GM12878 (cell line): ENCODE data around the gene CEP131. TPM values are rescaled to one million over a fixed set of nuclear protein-coding genes. Genes with fewer than 3 reads are reported as not detected.

Experiments
- ATAC-seq: fragments of 200-7000 bp; cut with Tn5 transposase; 3 replicates; pipeline ENCODE4 v1.9.1; 2020; ENCODE audit warnings: mild to moderate bottlenecking, moderate library complexity
- BruUV-seq: library from RNA; stranded (reverse); fragments of 400-500 nt; replicated peaks from 2 replicates; lab custom pipeline; 2021; lab: Mats Ljungman, UMichigan
- CTCF ChIA-PET: fragments of 300-600 bp; sonication (Branson Sonifier 250); formaldehyde crosslinking; extraction: SDS; loops from one replicate; lab custom pipeline; 2021; ENCODE audit warnings: inconsistent platforms; lab: Yijun Ruan, JAX
- POLR2A ChIA-PET: fragments of 350-600 bp; formaldehyde crosslinking; extraction: SDS; loops from one replicate; lab custom pipeline; 2021; ENCODE audit warnings: inconsistent platforms; lab: Charles Lee
- RAD21 ChIA-PET: fragments of 300-600 bp; sonication (Branson Sonifier 250); formaldehyde crosslinking; loops from one replicate; lab custom pipeline; 2023; ENCODE audit warnings: antibody characterized with exemption; ENCODE audit not compliant: unreplicated experiment; lab: Charles Lee
- SMC1A ChIA-PET: fragments of 300-600 bp; sonication (Branson Sonifier 250); formaldehyde crosslinking; loops from one replicate; lab custom pipeline; 2023; ENCODE audit not compliant: unreplicated experiment, uncharacterized antibody; lab: Charles Lee
- DNase-seq: peaks from one replicate; pipeline ENCODE4 v3.0.0-alpha.2; 2011; ENCODE audit warnings: low read depth, low spot score
- FAIRE-seq: peaks from 3 replicates; lab custom pipeline; 2011; peaks lifted over from hg19 to GRCh38; lab: Jason Lieb, UNC
- H2AFZ ChIP-seq: 2 replicates; pipeline ENCODE4 v1.6.0; 2011; ENCODE audit warnings: low read depth, low read length, control low read depth; ENCODE audit not compliant: control insufficient read depth
- H3K27ac ChIP-seq: 2 replicates; pipeline ENCODE4 v1.5.1; 2011; ENCODE audit warnings: control low read depth; ENCODE audit not compliant: control insufficient read depth, insufficient read depth
- H3K27me3 ChIP-seq, 2 experiments: replicated peaks in 1 of 2; 2 replicates each; pipeline versions ENCODE4 v1.6.0 to v1.6.1; 2011; ENCODE audit warnings: low read length in 1 of 2; ENCODE audit not compliant: control insufficient read depth in 2 of 2, insufficient read depth in 2 of 2
- H3K36me3 ChIP-seq, 2 experiments: 2 replicates each; pipeline ENCODE4 v1.5.1; 2011; ENCODE audit warnings: low read length in 1 of 2; ENCODE audit not compliant: control insufficient read depth in 2 of 2, insufficient read depth in 2 of 2
- H3K4me1 ChIP-seq: 2 replicates; pipeline ENCODE4 v1.6.1; 2011; ENCODE audit warnings: mild to moderate bottlenecking, low read length, moderate library complexity, mixed read lengths; ENCODE audit not compliant: control insufficient read depth, insufficient read depth
- H3K4me2 ChIP-seq: 2 replicates; pipeline ENCODE4 v1.6.0; 2011; ENCODE audit warnings: control low read depth; ENCODE audit not compliant: control insufficient read depth, insufficient read depth
- H3K4me3 ChIP-seq: fragments of 200-600 bp; sonication (generic); 2 replicates; pipeline ENCODE4 v1.5.1; 2016
- H3K79me2 ChIP-seq: 2 replicates; pipeline ENCODE4 v1.6.0; 2011; ENCODE audit warnings: low read length; ENCODE audit not compliant: control insufficient read depth, insufficient read depth
- H3K9ac ChIP-seq: 2 replicates; pipeline ENCODE4 v1.8.0; 2011; ENCODE audit warnings: low read length, control low read depth, mixed read lengths; ENCODE audit not compliant: control insufficient read depth, insufficient read depth
- H3K9me3 ChIP-seq: replicated peaks from 3 replicates; pipeline ENCODE4 v1.5.1; 2011; ENCODE audit warnings: mild to moderate bottlenecking, low read length; ENCODE audit not compliant: control insufficient read depth, insufficient read depth
- H4K20me1 ChIP-seq: 2 replicates; pipeline ENCODE4 v1.6.0; 2011; ENCODE audit not compliant: control insufficient read depth, insufficient read depth
- ATF7 ChIP-seq: fragments of 450-650 bp; IDR thresholded peaks from 2 replicates; pipeline ENCODE4 v1.6.1; 2016; ENCODE audit warnings: low read depth, mild to moderate bottlenecking
- CBX3 ChIP-seq: fragments of 200-600 bp; sonication (generic); IDR thresholded peaks from 2 replicates; pipeline ENCODE4 v1.6.1; 2016; ENCODE audit warnings: low read depth, borderline replicate concordance
- CREM ChIP-seq: IDR thresholded peaks from 2 replicates; pipeline ENCODE4 v1.6.1; 2014; ENCODE audit warnings: antibody characterized with exemption, low read depth
- DPF2 ChIP-seq: fragments of 450-650 bp; IDR thresholded peaks from 2 replicates; pipeline ENCODE4 v1.6.1; 2017; ENCODE audit warnings: mild to moderate bottlenecking
- IRF4 ChIP-seq: IDR thresholded peaks from 2 replicates; pipeline ENCODE4 v1.6.1; 2011; ENCODE audit warnings: low read depth, low read length
- SMC3 ChIP-seq: IDR thresholded peaks from 2 replicates; pipeline ENCODE4 v1.6.1; 2011; ENCODE audit warnings: low read length, improper control_type of control experiment, borderline replicate concordance
- WGBS: methylation state at CpG from one replicate; pipeline ENCODE4 v1.1.6; 2016; ENCODE audit warnings: low lambda C conversion rate; ENCODE audit not compliant: insufficient replicate concordance, insufficient coverage; ENCODE audit errors: missing lambda C conversion rate; 5-methylcytosine and 5-hydroxymethylcytosine counted together
- in situ Hi-C: fragments of 300-500 bp; cut with MboI; formaldehyde crosslinking; loops from 9 replicates; pipeline ENCODE4 v1.14.3; 2018; ENCODE audit warnings: mixed read lengths
- intact Hi-C: fragments of 100-400 bp; cut with micrococcal nuclease; formaldehyde crosslinking; loops from one replicate; pipeline ENCODE4 v1.14.2; 2022; ENCODE audit not compliant: unreplicated experiment
- polyA plus RNA-seq, 11 experiments: library from polyadenylated mRNA; depleted of rRNA in 4 of 11; unstranded in 6 of 11; stranded (reverse) in 5 of 11; fragments of >200 nt; fragmentation: Nextera tagmentation in 4 of 11; fragmentation: Illumina TruSeq in 1 of 11; extraction: Ambion mirVana in 4 of 11; extraction: Trizol in 1 of 11; gene quantifications; 1 replicate in 1 of 11; 2 replicates in 10 of 11; pipeline versions ENCODE4 v1.2.1 to v1.2.3, GENCODE V29; 2011 to 2016; ENCODE audit warnings: inconsistent platforms in 2 of 11, missing spikeins in 2 of 11, low read depth in 1 of 11
- total RNA-seq, 4 experiments: library from RNA; depleted of rRNA in 3 of 4; stranded (reverse); fragments of >200 nt in 3 of 4; fragmentation: Illumina TruSeq in 1 of 4; extraction: Trizol in 1 of 4; gene quantifications; 2 replicates each; pipeline versions ENCODE4 v1.2.1 to v1.2.3, GENCODE V29; 2013 to 2021
- TF ChIP-seq, protein P1 (sequence below): IDR thresholded peaks from 2 replicates; pipeline ENCODE4 v1.6.1; 2011; ENCODE audit warnings: mild to moderate bottlenecking, low read depth, low read length, moderate library complexity; ENCODE audit not compliant: insufficient replicate concordance
- TF ChIP-seq, protein P2 (sequence below): fragments of 450-650 bp; IDR thresholded peaks from 2 replicates; pipeline ENCODE4 v1.6.1; 2017; ENCODE audit warnings: low read depth, mild to moderate bottlenecking, moderate library complexity
- TF ChIP-seq, protein P3 (sequence below): fragments of 150-350 bp; IDR thresholded peaks from 2 replicates; pipeline ENCODE4 v1.6.1; 2016; ENCODE audit warnings: low read depth, low read length

The CEP131 gene
- total and polyA plus RNA-seq, 10 of the 15 experiments (the other 5 are each of a cell fraction or from before 2014, with no cell fraction given), result 0.05 to 17.3 (median 6.7) TPM

DNA sequence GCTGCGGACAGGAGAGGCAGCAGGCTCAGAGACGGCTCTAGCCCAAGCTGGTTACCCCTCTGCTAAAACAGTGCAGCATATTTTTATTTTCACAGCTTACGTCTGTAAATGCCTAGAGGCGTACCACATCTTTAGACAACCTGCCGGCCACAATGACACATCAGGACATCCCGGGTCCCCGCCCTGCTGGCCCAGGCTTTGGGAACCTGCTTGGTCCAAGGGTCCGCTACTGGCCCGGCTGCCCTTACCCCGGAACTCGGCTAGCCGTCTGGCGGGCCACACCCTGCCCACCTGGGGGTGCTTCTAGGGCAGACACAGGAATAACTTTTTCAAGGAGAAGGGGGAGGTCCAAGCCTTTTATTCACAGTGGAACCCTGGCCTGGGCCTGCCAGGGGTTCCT, 4.3 kb downstream of the CEP131 start:
- TF ChIP-seq, protein P1, sequence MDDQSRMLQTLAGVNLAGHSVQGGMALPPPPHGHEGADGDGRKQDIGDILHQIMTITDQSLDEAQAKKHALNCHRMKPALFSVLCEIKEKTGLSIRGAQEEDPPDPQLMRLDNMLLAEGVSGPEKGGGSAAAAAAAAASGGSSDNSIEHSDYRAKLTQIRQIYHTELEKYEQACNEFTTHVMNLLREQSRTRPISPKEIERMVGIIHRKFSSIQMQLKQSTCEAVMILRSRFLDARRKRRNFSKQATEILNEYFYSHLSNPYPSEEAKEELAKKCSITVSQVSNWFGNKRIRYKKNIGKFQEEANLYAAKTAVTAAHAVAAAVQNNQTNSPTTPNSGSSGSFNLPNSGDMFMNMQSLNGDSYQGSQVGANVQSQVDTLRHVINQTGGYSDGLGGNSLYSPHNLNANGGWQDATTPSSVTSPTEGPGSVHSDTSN, result no peak
- TF ChIP-seq CREM (no peak), CBX3 (no peak), DPF2 (no peak), ATF7 (no peak), SMC3 (no peak), IRF4 (no peak)
- TF ChIP-seq, protein P2, sequence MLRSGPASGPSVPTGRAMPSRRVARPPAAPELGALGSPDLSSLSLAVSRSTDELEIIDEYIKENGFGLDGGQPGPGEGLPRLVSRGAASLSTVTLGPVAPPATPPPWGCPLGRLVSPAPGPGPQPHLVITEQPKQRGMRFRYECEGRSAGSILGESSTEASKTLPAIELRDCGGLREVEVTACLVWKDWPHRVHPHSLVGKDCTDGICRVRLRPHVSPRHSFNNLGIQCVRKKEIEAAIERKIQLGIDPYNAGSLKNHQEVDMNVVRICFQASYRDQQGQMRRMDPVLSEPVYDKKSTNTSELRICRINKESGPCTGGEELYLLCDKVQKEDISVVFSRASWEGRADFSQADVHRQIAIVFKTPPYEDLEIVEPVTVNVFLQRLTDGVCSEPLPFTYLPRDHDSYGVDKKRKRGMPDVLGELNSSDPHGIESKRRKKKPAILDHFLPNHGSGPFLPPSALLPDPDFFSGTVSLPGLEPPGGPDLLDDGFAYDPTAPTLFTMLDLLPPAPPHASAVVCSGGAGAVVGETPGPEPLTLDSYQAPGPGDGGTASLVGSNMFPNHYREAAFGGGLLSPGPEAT, result no peak
- TF ChIP-seq, protein P3, sequence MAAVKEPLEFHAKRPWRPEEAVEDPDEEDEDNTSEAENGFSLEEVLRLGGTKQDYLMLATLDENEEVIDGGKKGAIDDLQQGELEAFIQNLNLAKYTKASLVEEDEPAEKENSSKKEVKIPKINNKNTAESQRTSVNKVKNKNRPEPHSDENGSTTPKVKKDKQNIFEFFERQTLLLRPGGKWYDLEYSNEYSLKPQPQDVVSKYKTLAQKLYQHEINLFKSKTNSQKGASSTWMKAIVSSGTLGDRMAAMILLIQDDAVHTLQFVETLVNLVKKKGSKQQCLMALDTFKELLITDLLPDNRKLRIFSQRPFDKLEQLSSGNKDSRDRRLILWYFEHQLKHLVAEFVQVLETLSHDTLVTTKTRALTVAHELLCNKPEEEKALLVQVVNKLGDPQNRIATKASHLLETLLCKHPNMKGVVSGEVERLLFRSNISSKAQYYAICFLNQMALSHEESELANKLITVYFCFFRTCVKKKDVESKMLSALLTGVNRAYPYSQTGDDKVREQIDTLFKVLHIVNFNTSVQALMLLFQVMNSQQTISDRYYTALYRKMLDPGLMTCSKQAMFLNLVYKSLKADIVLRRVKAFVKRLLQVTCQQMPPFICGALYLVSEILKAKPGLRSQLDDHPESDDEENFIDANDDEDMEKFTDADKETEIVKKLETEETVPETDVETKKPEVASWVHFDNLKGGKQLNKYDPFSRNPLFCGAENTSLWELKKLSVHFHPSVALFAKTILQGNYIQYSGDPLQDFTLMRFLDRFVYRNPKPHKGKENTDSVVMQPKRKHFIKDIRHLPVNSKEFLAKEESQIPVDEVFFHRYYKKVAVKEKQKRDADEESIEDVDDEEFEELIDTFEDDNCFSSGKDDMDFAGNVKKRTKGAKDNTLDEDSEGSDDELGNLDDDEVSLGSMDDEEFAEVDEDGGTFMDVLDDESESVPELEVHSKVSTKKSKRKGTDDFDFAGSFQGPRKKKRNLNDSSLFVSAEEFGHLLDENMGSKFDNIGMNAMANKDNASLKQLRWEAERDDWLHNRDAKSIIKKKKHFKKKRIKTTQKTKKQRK, result no peak
- no peak for FAIRE-seq
- H3K4me2 ChIP-seq, result no peak overlapping the region
- RAD21 ChIA-PET, result no interaction called here
- SMC1A ChIA-PET, result no interaction called here
- in situ Hi-C loops, result loop anchor here (5.0 kb wide), 1 partner anchor 51 kb away; the partner anchor contains the start of genes AATK and PVALEF
- H3K36me3 ChIP-seq, result no peaks in the 10 kb centered on the region
- no peak overlapping the region for H3K27ac ChIP-seq
- BruUV-seq, result no TSS peak
- no peaks in the 10 kb centered on the region for H3K9me3 ChIP-seq
- no peak overlapping the region for H2AFZ ChIP-seq
- peaks cover 6% of the 10 kb centered on the region for H3K4me1 ChIP-seq
- WGBS, result 93% methylated on average over 13 of the region's 13 CpGs
- intact Hi-C loops, result no loop called here
- CTCF ChIA-PET, result no interaction called here
- no peaks in the 10 kb centered on the region for H4K20me1 ChIP-seq
- POLR2A ChIA-PET, result interaction anchor here (0.6 kb wide), 1 partner anchor 349 kb away, joined by 3 read pairs; no protein-coding TSS in a partner anchor
- no peak for DNase-seq
- H3K9ac ChIP-seq, result no peak overlapping the region
- no peaks in the 10 kb centered on the region for H3K27me3 ChIP-seq
- no peak for ATAC-seq
- peaks cover 3% of the 10 kb centered on the region for H3K79me2 ChIP-seq
- H3K4me3 ChIP-seq, result no peak overlapping the region
